GM10248 (cell line): Measurements from ENCODE around the gene GALNS.

Experiments used
- CTCF ChIA-PET: fragments of 300-600 bp; sonication (Branson Sonifier 250); formaldehyde crosslinking; extraction: SDS; loops from one replicate; lab custom pipeline; 2021; ENCODE audit warnings: antibody characterized with exemption; lab: Yijun Ruan, JAX
- POLR2A ChIA-PET: fragments of 350-650 bp; sonication (Branson Sonifier 250); formaldehyde crosslinking; extraction: SDS; loops from one replicate; lab custom pipeline; 2020; ENCODE audit warnings: antibody characterized with exemption; lab: Yijun Ruan, JAX
- DNase-seq: peaks from one replicate; pipeline ENCODE4 v3.0.0; 2012; ENCODE audit errors: extremely low spot score
- CTCF ChIP-seq: IDR thresholded peaks from 2 replicates; pipeline ENCODE4 v1.5.1; 2012; ENCODE audit warnings: mild to moderate bottlenecking, low read depth; ENCODE audit errors: extremely low read depth, missing control alignments, control extremely low read depth

GALNS gene

GRCh38 chr16:88856122-88856827 lies 472 bp downstream of the GALNS start:
- POLR2A ChIA-PET = interaction anchor here (0.6 kb wide), 1 partner anchor 269 kb away, joined by 4 read pairs; no protein-coding TSS in a partner anchor
- no peak for DNase-seq
- TF ChIP-seq CTCF = no peak
- CTCF ChIA-PET = interaction anchor here (0.6 to 2.7 kb wide), 7 partner anchors 17 to 360 kb away, joined by 3 to 37 read pairs (median 5); partner anchors contain the start of gene APRT

- no peak for DNase-seq
- CTCF ChIA-PET = no interaction called here
- TF ChIP-seq CTCF = no peak
- POLR2A ChIA-PET = interaction anchor here (1.0 kb wide), 1 partner anchor 45 kb away, joined by 3 read pairs; no protein-coding TSS in a partner anchor
Measured at GRCh38 chr16:88855736-88856121, 1.0 kb downstream of the GALNS start.

GRCh38 chr16:88855176-88855575 lies 1.6 kb downstream of the GALNS start:
- TF ChIP-seq CTCF = no peak
- ChIA-PET CTCF (interaction anchor here (0.9 to 1.3 kb wide), 2 partner anchors 40 to 43 kb away, joined by 3 to 4 read pairs; partner anchors contain the start of gene APRT), POLR2A (interaction anchor here (0.6 to 1.0 kb wide), 2 partner anchors 44 to 83 kb away, joined by 3 to 4 read pairs; no protein-coding TSS in a partner anchor)
- no peak for DNase-seq

- CTCF ChIA-PET = interaction anchor here (0.9 to 1.8 kb wide), 4 partner anchors 11 to 42 kb away, joined by 3 to 4 read pairs (median 4); partner anchors contain the start of genes APRT and PABPN1L
- DNase-seq = peak; percentile 70
- POLR2A ChIA-PET = interaction anchor here (0.6 to 1.0 kb wide), 2 partner anchors 43 to 82 kb away, joined by 3 to 4 read pairs; no protein-coding TSS in a partner anchor
- TF ChIP-seq CTCF = no peak
Measured at GRCh38 chr16:88854306-88855111, 2.2 kb downstream of the GALNS start.

GRCh38 chr16:88853325-88853941 lies 3.3 kb downstream of the GALNS start:
- no peak for DNase-seq
- ChIA-PET POLR2A (no interaction called here), CTCF (interaction anchor here (1.0 to 1.8 kb wide), 3 partner anchors 12 to 116 kb away, joined by 3 to 4 read pairs (median 3); partner anchors contain the start of gene PABPN1L)
- TF ChIP-seq CTCF = no peak
